Mesendoderm (in vitro differentiated cells): ENCODE results near the gene SNRPB2. TPM values are rescaled to one million over a fixed set of nuclear protein-coding genes. Genes with fewer than 3 reads are reported as not detected.
A peak's percentile ranks its signal among the peaks of the same experiment; 100 is the strongest.

Experiments used
- DNase-seq: peaks from one replicate; pipeline ENCODE4 v3.0.0; 2013
- H2AK5ac ChIP-seq: 2 replicates; pipeline ENCODE4 v1.6.1; 2013; ENCODE audit warnings: low read length, inconsistent platforms
- H2BK120ac ChIP-seq: 2 replicates; pipeline ENCODE4 v1.6.1; 2013; ENCODE audit warnings: low read depth, mild to moderate bottlenecking, low read length, moderate library complexity, mixed read lengths
- H2BK15ac ChIP-seq: replicated peaks from 2 replicates; pipeline ENCODE4 v1.6.1; 2013; ENCODE audit warnings: low read depth, mild to moderate bottlenecking, moderate library complexity
- H2BK5ac ChIP-seq: 2 replicates; pipeline ENCODE4 v1.6.1; 2013; ENCODE audit warnings: low read length, inconsistent platforms
- H3K18ac ChIP-seq: 2 replicates; pipeline ENCODE4 v1.6.1; 2013; ENCODE audit warnings: mild to moderate bottlenecking, low read length, mixed read lengths
- H3K23ac ChIP-seq: one replicate; pipeline ENCODE4 v1.6.1; 2013; ENCODE audit warnings: low read length
- H3K27ac ChIP-seq: 2 replicates; pipeline ENCODE4 v1.5.1; 2013; ENCODE audit warnings: low read depth, mild to moderate bottlenecking, inconsistent platforms, low read length, moderate library complexity
- H3K27me3 ChIP-seq: 2 replicates; pipeline ENCODE4 v1.6.1; 2013; ENCODE audit warnings: low read length, control low read depth, mild to moderate bottlenecking, inconsistent platforms; ENCODE audit not compliant: insufficient read depth, poor library complexity
- H3K36me3 ChIP-seq: 2 replicates; pipeline ENCODE4 v1.6.1; 2013; ENCODE audit warnings: low read length, inconsistent platforms; ENCODE audit not compliant: control insufficient read depth, insufficient read depth
- H3K4ac ChIP-seq: one replicate; pipeline ENCODE4 v1.6.1; 2013; ENCODE audit warnings: low read depth, mild to moderate bottlenecking, low read length, moderate library complexity
- H3K4me1 ChIP-seq: 2 replicates; pipeline ENCODE4 v1.6.1; 2013; ENCODE audit warnings: low read depth, low read length, inconsistent platforms; ENCODE audit not compliant: control insufficient read depth
- H3K4me2 ChIP-seq: 2 replicates; pipeline ENCODE4 v1.6.1; 2013; ENCODE audit warnings: low read length
- H3K4me3 ChIP-seq: 2 replicates; pipeline ENCODE4 v1.5.1; 2013; ENCODE audit warnings: mild to moderate bottlenecking, low read length
- H3K56ac ChIP-seq: one replicate; pipeline ENCODE4 v1.6.1; 2013; ENCODE audit warnings: low read length
- H3K79me1 ChIP-seq: 2 replicates; pipeline ENCODE4 v1.6.1; 2013; ENCODE audit warnings: low read length, inconsistent platforms
- H3K79me2 ChIP-seq: 2 replicates; pipeline ENCODE4 v1.6.1; 2013; ENCODE audit warnings: mild to moderate bottlenecking, low read length; ENCODE audit not compliant: control insufficient read depth, insufficient read depth
- H3K9ac ChIP-seq: 2 replicates; pipeline ENCODE4 v1.6.1; 2013; ENCODE audit warnings: low read length, inconsistent platforms
- H4K5ac ChIP-seq: one replicate; pipeline ENCODE4 v1.6.1; 2013; ENCODE audit warnings: low read length
- H4K8ac ChIP-seq: one replicate; pipeline ENCODE4 v1.6.1; 2013; ENCODE audit warnings: low read depth, mild to moderate bottlenecking, control low read depth, low read length, moderate library complexity
- WGBS: extraction: QIAGEN DNeasy Blood & Tissue Kit; methylation state at CpG from one replicate; pipeline ENCODE4 v1.1.7; 2013; ENCODE audit warnings: low lambda C conversion rate, missing lambda C conversion rate; ENCODE audit not compliant: insufficient coverage; ENCODE audit errors: extremely low coverage; 5-methylcytosine and 5-hydroxymethylcytosine counted together
- small RNA-seq: library from polyadenylated mRNA; stranded (forward); fragments of <200 nt; extraction: miRNeasy Mini kit (QIAGEN cat#:217004); gene quantifications from one replicate; pipeline ENCODE3, GENCODE V24; 2013; ENCODE audit not compliant: insufficient read depth

SNRPB2 gene

DNA sequence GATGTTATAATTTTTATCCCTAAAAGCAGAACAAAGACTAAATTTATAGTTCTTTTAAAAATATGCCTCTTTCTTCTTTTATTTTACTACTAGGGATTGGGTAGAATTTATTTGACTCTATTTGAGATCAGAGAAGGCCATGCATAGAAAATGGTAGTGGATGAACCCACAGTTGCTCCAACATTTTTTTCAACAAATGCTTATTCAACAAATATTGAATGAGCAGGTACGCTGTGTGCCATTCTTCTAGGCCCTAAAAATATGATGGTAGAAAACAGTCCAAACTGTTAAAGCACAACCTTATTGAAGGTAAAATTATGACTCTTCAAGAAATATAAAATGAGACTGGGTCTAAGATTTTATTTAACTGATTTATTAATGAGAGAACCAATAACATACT, 48.3 kb downstream of the SNRPB2 start:
- no peak overlapping the region for H3K56ac ChIP-seq
- H3K36me3 ChIP-seq, result no peaks in the 10 kb centered on the region
- no CpG with 5 or more reads among the region's 1 CpG for WGBS
- H2BK5ac ChIP-seq, result no peak overlapping the region
- H2BK15ac ChIP-seq, result no peak overlapping the region
- H3K4ac ChIP-seq, result no peak overlapping the region
- H4K5ac ChIP-seq, result no peak overlapping the region
- no peak overlapping the region for H3K4me3 ChIP-seq
- no peak overlapping the region for H4K8ac ChIP-seq
- H2AK5ac ChIP-seq, result no peak overlapping the region
- H2BK120ac ChIP-seq, result no peak overlapping the region
- no peak for DNase-seq
- H3K79me1 ChIP-seq, result no peaks in the 10 kb centered on the region
- no peak overlapping the region for H3K4me2 ChIP-seq
- no peaks in the 10 kb centered on the region for H3K4me1 ChIP-seq
- H3K18ac ChIP-seq, result no peak overlapping the region
- no peak overlapping the region for H3K23ac ChIP-seq
- H3K9ac ChIP-seq, result no peak overlapping the region
- H3K27me3 ChIP-seq, result no peaks in the 10 kb centered on the region
- no peak overlapping the region for H3K27ac ChIP-seq
- no peaks in the 10 kb centered on the region for H3K79me2 ChIP-seq

DNA sequence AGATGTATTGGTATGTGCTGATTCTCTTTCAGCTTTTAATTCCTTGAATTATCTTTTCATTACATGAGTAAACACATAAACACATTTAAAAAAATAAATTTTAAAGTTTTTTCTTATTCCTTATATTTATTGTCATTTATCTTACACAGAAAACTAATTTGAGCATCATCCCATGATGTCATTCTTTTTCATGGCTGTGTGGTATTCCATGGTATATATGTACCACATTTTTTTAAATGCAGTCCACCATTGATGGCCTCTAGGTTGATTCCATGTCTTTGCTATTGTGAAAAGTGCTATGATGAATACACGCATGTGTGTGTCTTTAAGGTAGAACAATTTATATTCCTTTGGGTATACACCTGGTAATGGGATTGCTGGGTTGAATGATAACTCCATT, 51.7 kb downstream of the SNRPB2 start:
- no peaks in the 10 kb centered on the region for H3K79me2 ChIP-seq
- no peak overlapping the region for H2BK5ac ChIP-seq
- H3K4me2 ChIP-seq, result no peak overlapping the region
- H3K4me3 ChIP-seq, result no peak overlapping the region
- no peak overlapping the region for H3K4ac ChIP-seq
- no peak overlapping the region for H2BK15ac ChIP-seq
- no CpG with 5 or more reads among the region's 1 CpG for WGBS
- H3K79me1 ChIP-seq, result no peaks in the 10 kb centered on the region
- H3K18ac ChIP-seq, result no peak overlapping the region
- no peak overlapping the region for H4K8ac ChIP-seq
- no peak overlapping the region for H3K27ac ChIP-seq
- H2AK5ac ChIP-seq, result no peak overlapping the region
- H3K36me3 ChIP-seq, result no peaks in the 10 kb centered on the region
- DNase-seq, result no peak
- H2BK120ac ChIP-seq, result no peak overlapping the region
- no peak overlapping the region for H4K5ac ChIP-seq
- no peak overlapping the region for H3K9ac ChIP-seq
- no peak overlapping the region for H3K56ac ChIP-seq
- no peak overlapping the region for H3K23ac ChIP-seq
- H3K27me3 ChIP-seq, result no peaks in the 10 kb centered on the region
- no peaks in the 10 kb centered on the region for H3K4me1 ChIP-seq

DNA sequence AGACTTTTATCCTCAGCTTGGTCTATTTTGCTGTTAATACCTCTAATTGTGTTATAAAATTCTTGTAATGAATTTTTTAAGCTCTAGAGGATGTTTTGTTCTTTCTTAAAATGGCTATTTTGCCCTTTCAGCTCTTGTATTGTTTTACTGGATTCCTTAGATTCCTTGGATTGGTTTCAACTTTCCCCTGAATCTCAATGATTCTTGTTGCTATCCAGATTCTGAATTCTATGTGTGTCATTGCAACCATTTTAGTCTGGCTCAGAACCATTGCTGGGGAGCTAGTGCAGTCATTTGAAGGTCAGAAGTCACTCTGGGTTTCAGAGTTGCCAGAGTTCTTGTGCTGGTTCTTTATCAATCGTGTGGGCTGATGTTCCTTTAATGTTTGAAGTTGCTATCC, 55.4 kb downstream of the SNRPB2 start:
- no peak overlapping the region for H2BK120ac ChIP-seq
- no peak overlapping the region for H3K4me3 ChIP-seq
- H4K8ac ChIP-seq, result no peak overlapping the region
- H3K36me3 ChIP-seq, result no peaks in the 10 kb centered on the region
- H2BK5ac ChIP-seq, result no peak overlapping the region
- no CpG with 5 or more reads among the region's 1 CpG for WGBS
- no peaks in the 10 kb centered on the region for H3K79me2 ChIP-seq
- H4K5ac ChIP-seq, result no peak overlapping the region
- no peaks in the 10 kb centered on the region for H3K4me1 ChIP-seq
- peak; percentile 18 for DNase-seq
- no peaks in the 10 kb centered on the region for H3K27me3 ChIP-seq
- no peak overlapping the region for H3K56ac ChIP-seq
- no peak overlapping the region for H2BK15ac ChIP-seq
- no peak overlapping the region for H3K27ac ChIP-seq
- H3K23ac ChIP-seq, result no peak overlapping the region
- H3K79me1 ChIP-seq, result no peaks in the 10 kb centered on the region
- no peak overlapping the region for H3K4ac ChIP-seq
- H3K18ac ChIP-seq, result no peak overlapping the region
- H2AK5ac ChIP-seq, result no peak overlapping the region
- H3K4me2 ChIP-seq, result no peak overlapping the region
- H3K9ac ChIP-seq, result no peak overlapping the region

Small RNAs within 50 kb of the gene (small RNA-seq; reads per million reads assigned to genes)
- gene AL135938.1, result not detected
